ENCODE measurements around the gene CEP112.

The CEP112 gene

GRCh38 chr17:66187718-66188117 is 4.2 kb downstream of the CEP112 start:
- H3K9me2 ChIP-seq (replicated peaks; ENCODE audit: insufficient read depth, low read length): no peaks in the 10 kb centered on the region
- H2AFZ ChIP-seq (ENCODE audit: low read depth, low read length, severe bottlenecking): no peak overlapping the region
- H3K79me2 ChIP-seq (ENCODE audit: insufficient read depth, low read length): no peaks in the 10 kb centered on the region
- peaks cover 6% of the 10 kb centered on the region for H3F3A ChIP-seq (ENCODE audit: insufficient read depth)
- H3K27ac ChIP-seq (ENCODE audit: low read depth, low read length): no peak overlapping the region
- H3K4me2 ChIP-seq (ENCODE audit: low read depth, low read length, poor library complexity, severe bottlenecking): no peak overlapping the region
- no peaks in the 10 kb centered on the region; the same call in 1 of the 2 replicates for H3K27me3 ChIP-seq (ENCODE audit: low read length)
- H3K9ac ChIP-seq (ENCODE audit: low read length): no peak overlapping the region
- H3K9me3 ChIP-seq (ENCODE audit: insufficient read depth, low read length): 0 out of 2 replicates have a peak, but pooled peaks cover 5% of the 10 kb centered on the region
- TF ChIP-seq EZH2phosphoT487 (conservative IDR thresholded peaks at IDR 0.05; ENCODE audit: low read length): no peak
- TF ChIP-seq, protein P1, sequence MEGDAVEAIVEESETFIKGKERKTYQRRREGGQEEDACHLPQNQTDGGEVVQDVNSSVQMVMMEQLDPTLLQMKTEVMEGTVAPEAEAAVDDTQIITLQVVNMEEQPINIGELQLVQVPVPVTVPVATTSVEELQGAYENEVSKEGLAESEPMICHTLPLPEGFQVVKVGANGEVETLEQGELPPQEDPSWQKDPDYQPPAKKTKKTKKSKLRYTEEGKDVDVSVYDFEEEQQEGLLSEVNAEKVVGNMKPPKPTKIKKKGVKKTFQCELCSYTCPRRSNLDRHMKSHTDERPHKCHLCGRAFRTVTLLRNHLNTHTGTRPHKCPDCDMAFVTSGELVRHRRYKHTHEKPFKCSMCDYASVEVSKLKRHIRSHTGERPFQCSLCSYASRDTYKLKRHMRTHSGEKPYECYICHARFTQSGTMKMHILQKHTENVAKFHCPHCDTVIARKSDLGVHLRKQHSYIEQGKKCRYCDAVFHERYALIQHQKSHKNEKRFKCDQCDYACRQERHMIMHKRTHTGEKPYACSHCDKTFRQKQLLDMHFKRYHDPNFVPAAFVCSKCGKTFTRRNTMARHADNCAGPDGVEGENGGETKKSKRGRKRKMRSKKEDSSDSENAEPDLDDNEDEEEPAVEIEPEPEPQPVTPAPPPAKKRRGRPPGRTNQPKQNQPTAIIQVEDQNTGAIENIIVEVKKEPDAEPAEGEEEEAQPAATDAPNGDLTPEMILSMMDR (IDR thresholded peaks at IDR 0.05; ENCODE audit: insufficient read depth, low read length, poor library complexity, severe bottlenecking): no peak
- no peak overlapping the region for H3K4me3 ChIP-seq (ENCODE audit: insufficient read depth, low read length, poor library complexity, severe bottlenecking)
- H4K20me1 ChIP-seq (ENCODE audit: low read depth, low read length): no peaks in the 10 kb centered on the region
- no peaks in the 10 kb centered on the region for H3K36me3 ChIP-seq (ENCODE audit: low read length)

DNA sequence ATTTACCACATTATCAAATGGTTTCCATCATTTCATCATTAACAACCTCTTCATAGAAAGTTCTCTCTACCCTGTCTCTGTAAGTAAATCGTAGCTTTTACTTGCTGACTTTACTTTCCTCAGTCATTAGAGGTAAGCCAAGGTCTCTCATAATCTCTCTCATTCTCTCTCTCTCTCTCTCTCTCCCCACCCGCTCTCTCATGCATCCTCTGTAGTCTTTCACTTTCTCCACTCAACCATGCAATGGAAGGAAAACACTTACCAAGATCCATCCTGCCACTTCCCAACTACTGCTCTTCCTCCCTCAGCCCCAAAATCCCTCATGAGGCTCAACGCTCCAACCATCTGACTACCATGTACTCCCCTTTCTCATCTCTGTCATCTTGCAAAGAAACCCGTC is 6.1 kb downstream of the CEP112 start:
- H3K27me3 ChIP-seq (ENCODE audit: low read length): no peaks in the 10 kb centered on the region; the same call in 1 of the 2 replicates
- H3K79me2 ChIP-seq (ENCODE audit: insufficient read depth, low read length): no peaks in the 10 kb centered on the region
- no peak overlapping the region for H3K4me3 ChIP-seq (ENCODE audit: insufficient read depth, low read length, poor library complexity, severe bottlenecking)
- H3K27ac ChIP-seq (ENCODE audit: low read depth, low read length): no peak overlapping the region
- H3K9me3 ChIP-seq (ENCODE audit: insufficient read depth, low read length): 0 out of 2 replicates have a peak, but pooled peaks cover 5% of the 10 kb centered on the region
- no peaks in the 10 kb centered on the region for H3K9me2 ChIP-seq (replicated peaks; ENCODE audit: insufficient read depth, low read length)
- H3F3A ChIP-seq (ENCODE audit: insufficient read depth): no peaks in the 10 kb centered on the region
- no peak overlapping the region for H2AFZ ChIP-seq (ENCODE audit: low read depth, low read length, severe bottlenecking)
- no peak overlapping the region for H3K9ac ChIP-seq (ENCODE audit: low read length)
- H3K4me2 ChIP-seq (ENCODE audit: low read depth, low read length, poor library complexity, severe bottlenecking): no peak overlapping the region
- no peaks in the 10 kb centered on the region for H3K36me3 ChIP-seq (ENCODE audit: low read length)
- no peak for TF ChIP-seq EZH2phosphoT487 (conservative IDR thresholded peaks at IDR 0.05; ENCODE audit: low read length)
- H4K20me1 ChIP-seq (ENCODE audit: low read depth, low read length): no peaks in the 10 kb centered on the region

- TF ChIP-seq, protein P1 (IDR thresholded peaks at IDR 0.05; ENCODE audit: insufficient read depth, low read length, poor library complexity, severe bottlenecking): no peak
- no peak for TF ChIP-seq EZH2phosphoT487 (conservative IDR thresholded peaks at IDR 0.05; ENCODE audit: low read length)
- H2AFZ ChIP-seq (ENCODE audit: low read depth, low read length, severe bottlenecking): no peak overlapping the region
- H3K9ac ChIP-seq (ENCODE audit: low read length): no peak overlapping the region
- no peak overlapping the region for H3K27ac ChIP-seq (ENCODE audit: low read depth, low read length)
- H3K9me3 ChIP-seq (ENCODE audit: insufficient read depth, low read length): 0 out of 2 replicates have a peak, but pooled peaks cover 5% of the 10 kb centered on the region
- H3K79me2 ChIP-seq (ENCODE audit: insufficient read depth, low read length): no peaks in the 10 kb centered on the region
- no peaks in the 10 kb centered on the region for H3F3A ChIP-seq (ENCODE audit: insufficient read depth)
- H3K4me3 ChIP-seq (ENCODE audit: insufficient read depth, low read length, poor library complexity, severe bottlenecking): no peak overlapping the region
- no peaks in the 10 kb centered on the region for H3K9me2 ChIP-seq (replicated peaks; ENCODE audit: insufficient read depth, low read length)
- no peaks in the 10 kb centered on the region for H4K20me1 ChIP-seq (ENCODE audit: low read depth, low read length)
- no peaks in the 10 kb centered on the region for H3K36me3 ChIP-seq (ENCODE audit: low read length)
- H3K27me3 ChIP-seq (ENCODE audit: low read length): no peaks in the 10 kb centered on the region; the same call in 1 of the 2 replicates
- H3K4me2 ChIP-seq (ENCODE audit: low read depth, low read length, poor library complexity, severe bottlenecking): no peak overlapping the region
Measured at GRCh38 chr17:66184392-66184791, 7.5 kb downstream of the CEP112 start.

GRCh38 chr17:66183529-66183928 is 8.4 kb downstream of the CEP112 start:
- Histone ChIP-seq H3K4me2 (ENCODE audit: low read depth, low read length, poor library complexity, severe bottlenecking) (no peak overlapping the region), H3K79me2 (ENCODE audit: insufficient read depth, low read length) (no peaks in the 10 kb centered on the region), H3K36me3 (ENCODE audit: low read length) (no peaks in the 10 kb centered on the region), H3K27ac (ENCODE audit: low read depth, low read length) (no peak overlapping the region), H2AFZ (ENCODE audit: low read depth, low read length, severe bottlenecking) (no peak overlapping the region), H3K9ac (ENCODE audit: low read length) (no peak overlapping the region), H3F3A (ENCODE audit: insufficient read depth) (no peaks in the 10 kb centered on the region), H3K4me3 (ENCODE audit: insufficient read depth, low read length, poor library complexity, severe bottlenecking) (no peak overlapping the region), H3K27me3 (ENCODE audit: low read length) (no peaks in the 10 kb centered on the region; the same call in 1 of the 2 replicates), H3K9me2 (replicated peaks; ENCODE audit: insufficient read depth, low read length) (no peaks in the 10 kb centered on the region), H3K9me3 (ENCODE audit: insufficient read depth, low read length) (0 out of 2 replicates have a peak, but pooled peaks cover 5% of the 10 kb centered on the region), H4K20me1 (ENCODE audit: low read depth, low read length) (no peaks in the 10 kb centered on the region)
- TF ChIP-seq, protein P1 (IDR thresholded peaks at IDR 0.05; ENCODE audit: insufficient read depth, low read length, poor library complexity, severe bottlenecking): no peak
- no peak for TF ChIP-seq EZH2phosphoT487 (conservative IDR thresholded peaks at IDR 0.05; ENCODE audit: low read length)

All from SU-DHL-6 (cell line).